ENCODE data around the gene TADA3.

GRCh38 chr3:9838856-9839255 lies 46.6 kb upstream of the TADA3 start:
- TF ChIP-seq, protein P1, sequence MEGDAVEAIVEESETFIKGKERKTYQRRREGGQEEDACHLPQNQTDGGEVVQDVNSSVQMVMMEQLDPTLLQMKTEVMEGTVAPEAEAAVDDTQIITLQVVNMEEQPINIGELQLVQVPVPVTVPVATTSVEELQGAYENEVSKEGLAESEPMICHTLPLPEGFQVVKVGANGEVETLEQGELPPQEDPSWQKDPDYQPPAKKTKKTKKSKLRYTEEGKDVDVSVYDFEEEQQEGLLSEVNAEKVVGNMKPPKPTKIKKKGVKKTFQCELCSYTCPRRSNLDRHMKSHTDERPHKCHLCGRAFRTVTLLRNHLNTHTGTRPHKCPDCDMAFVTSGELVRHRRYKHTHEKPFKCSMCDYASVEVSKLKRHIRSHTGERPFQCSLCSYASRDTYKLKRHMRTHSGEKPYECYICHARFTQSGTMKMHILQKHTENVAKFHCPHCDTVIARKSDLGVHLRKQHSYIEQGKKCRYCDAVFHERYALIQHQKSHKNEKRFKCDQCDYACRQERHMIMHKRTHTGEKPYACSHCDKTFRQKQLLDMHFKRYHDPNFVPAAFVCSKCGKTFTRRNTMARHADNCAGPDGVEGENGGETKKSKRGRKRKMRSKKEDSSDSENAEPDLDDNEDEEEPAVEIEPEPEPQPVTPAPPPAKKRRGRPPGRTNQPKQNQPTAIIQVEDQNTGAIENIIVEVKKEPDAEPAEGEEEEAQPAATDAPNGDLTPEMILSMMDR (IDR thresholded peaks at IDR 0.05): no peak
- TF ChIP-seq POLR2AphosphoS5 (IDR thresholded peaks at IDR 0.05; ENCODE audit: insufficient read depth in 1 of 2, low read depth in 1 of 2) (no peak), POLR2A (IDR thresholded peaks at IDR 0.05) (no peak)

Measured in vagina (tissue), 2 donors.